ENCODE results near the gene ARHGEF28.

- TF ChIP-seq CTCF (IDR thresholded peaks at IDR 0.05; ENCODE audit: borderline replicate concordance, extremely low read depth, low read length, poor library complexity, severe bottlenecking): no peak
- TF ChIP-seq EZH2 (IDR thresholded peaks at IDR 0.05; ENCODE audit: borderline replicate concordance, low read depth, low read length, severe bottlenecking): no peak
Measured at GRCh38 chr5:73938280-73938937, 312.4 kb downstream of the ARHGEF28 start.

Measured in DND-41 (cell line).